Measurements from ENCODE around the gene IGFLR1.
"Not testable (repeated sequence)": the region's sequence is repeated elsewhere in the genome, so short reads cannot be mapped to it uniquely, and the experiment has no call there.

IGFLR1 gene

DNA sequence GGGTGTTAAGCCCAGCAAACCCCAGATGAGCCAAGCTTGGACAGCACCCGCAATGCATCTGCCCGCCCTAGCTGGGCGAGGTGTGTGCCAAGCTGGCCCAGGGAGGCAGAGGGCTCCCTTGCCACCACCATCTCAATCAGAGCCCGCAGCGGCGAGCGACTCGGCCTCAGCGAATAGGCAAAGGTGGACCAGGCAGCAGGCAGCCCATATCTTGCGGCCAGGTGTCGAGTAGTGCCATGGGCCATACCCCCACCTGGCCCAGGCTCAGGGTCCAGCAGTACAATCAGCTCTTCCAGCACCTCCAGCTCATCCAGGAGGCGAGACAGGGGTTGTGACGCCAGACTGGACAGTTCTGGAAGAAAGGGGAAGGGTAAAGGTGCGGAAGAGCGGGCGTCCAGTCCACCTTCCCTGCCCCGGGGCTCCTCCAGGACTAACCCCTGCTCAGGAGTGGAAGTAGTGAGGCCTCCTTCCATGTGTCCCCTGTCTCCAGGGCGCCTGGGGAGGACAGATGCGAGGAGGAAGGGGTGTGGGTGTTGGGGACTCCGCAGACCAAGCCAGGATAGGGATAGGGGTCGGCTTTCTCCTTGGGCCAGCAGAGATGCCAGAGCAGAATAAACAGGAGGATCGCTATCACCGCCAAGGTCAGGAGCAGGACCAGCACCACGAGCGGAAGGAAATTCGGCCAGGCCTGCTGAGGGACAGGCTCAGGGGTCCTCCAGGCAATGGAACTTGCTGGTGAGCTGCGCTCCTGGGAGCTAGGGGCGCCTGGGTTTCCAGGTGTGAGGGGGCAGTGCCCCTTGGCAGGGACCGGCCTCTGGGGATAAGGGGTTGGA lies 2.8 kb downstream of the IGFLR1 start:
- no peak for DNase-seq

DNA sequence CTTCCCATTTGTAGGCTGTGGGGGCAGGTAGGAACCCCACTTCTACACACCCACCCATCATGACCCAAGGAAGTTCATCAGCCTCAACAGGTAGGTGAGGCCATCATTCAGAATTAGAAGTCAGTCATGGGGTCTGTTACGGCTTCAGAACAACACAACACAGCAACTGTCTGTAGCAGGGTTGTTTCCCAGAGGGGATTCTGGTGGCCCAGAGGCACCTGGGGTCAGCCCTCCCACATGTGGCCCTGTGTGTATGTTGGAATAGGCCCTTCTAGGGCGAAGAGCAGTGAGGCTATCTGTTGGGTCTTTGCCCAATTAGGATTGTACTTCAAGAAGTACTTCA lies 3.4 kb downstream of the IGFLR1 start:
- no peak for DNase-seq

DNA sequence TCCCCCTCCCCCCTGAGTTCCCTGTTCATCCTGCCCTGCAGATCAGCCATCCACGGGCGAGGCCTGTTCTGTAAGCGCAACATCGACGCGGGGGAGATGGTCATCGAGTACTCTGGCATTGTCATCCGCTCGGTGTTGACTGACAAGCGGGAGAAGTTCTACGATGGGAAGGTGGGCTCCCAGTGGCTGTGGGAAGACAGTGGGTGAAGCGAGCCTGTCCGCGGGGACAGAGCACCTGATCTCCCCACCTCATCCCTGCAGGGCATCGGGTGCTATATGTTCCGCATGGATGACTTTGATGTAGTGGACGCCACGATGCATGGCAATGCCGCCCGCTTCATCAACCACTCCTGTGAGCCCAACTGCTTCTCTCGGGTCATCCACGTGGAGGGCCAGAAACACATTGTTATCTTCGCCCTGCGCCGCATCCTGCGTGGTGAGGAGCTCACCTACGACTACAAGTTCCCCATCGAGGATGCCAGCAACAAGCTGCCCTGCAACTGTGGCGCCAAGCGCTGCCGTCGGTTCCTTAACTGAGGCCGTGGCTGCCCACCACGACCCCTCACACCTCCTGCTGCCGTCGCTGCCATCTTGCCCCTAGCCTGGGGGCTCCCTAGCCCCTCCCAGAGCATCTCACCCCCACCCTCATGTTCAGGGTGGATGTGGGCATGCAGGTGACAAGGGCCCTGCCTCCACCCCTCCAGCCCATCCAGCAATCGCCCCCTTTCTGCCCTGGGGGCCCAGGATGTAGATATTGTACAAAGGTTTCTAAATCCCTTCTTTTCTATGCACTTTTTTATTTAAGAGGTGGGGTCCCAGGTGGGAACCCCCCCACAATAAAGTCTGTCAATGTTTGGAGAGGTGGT lies 4.0 kb downstream of the IGFLR1 start:
- no peak for DNase-seq

DNA sequence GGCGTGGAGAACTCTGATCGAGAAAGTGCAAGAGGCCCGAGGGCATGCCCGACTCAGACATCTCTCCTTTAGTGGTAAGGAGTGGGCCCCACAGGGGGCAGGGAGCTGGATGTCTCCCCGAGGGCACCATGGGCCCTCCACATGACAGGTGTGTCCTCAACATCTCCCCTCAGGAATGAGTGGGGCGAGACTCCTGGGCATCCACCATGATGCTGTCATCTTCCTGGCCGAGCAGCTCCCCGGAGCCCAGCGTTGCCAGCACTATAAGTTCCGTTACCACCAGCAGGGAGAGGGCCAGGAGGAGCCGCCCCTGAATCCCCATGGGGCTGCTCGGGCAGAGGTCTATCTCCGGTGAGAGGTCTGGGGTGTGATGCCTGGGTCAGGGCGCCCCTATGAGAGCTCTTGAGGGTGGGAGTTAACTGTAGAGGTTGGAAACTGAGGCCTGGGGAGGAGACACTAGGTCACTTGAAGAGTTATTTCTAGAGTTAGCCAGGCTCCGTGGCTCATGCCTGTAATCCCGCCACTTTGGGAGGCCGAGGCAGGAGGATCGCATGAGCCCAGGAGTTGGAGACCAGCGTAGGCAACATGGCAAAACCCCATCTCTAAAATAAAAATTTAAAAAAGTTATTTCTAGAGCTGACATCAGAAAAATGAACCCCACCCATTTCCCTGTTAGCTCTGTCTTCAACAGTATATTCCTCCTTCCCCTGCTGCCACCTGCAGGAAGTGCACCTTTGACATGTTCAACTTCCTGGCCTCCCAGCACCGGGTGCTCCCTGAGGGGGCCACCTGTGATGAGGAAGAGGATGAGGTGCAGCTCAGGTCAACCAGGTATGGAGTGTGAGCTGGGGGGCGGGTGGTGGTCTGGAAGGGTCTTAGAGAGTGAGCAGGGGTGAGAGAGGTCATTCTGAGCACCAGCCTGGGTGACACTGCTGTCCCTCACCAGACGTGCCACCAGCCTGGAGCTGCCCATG lies 5.1 kb downstream of the IGFLR1 start:
- no peak for DNase-seq

DNA sequence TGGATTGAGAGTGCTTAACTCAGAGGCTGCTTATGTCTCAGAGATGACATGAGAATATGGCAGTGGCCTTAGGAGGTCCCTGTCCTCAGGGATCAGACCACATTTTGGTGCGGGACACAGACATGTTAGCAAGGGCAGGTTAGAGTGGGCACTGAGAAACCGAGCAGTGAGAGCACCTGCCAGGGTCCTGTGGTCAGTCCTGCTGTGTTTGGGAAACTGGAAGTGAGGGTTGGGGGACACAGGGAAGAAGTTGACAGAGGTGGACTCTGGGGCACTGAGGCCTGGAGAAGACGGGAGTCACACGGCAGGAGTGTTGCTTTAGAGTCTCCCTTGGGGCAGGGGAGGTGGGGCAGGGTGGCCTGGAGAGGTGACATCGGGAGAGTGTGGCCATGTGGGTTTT lies 7.4 kb downstream of the IGFLR1 start:
- DNase-seq = no peak

DNA sequence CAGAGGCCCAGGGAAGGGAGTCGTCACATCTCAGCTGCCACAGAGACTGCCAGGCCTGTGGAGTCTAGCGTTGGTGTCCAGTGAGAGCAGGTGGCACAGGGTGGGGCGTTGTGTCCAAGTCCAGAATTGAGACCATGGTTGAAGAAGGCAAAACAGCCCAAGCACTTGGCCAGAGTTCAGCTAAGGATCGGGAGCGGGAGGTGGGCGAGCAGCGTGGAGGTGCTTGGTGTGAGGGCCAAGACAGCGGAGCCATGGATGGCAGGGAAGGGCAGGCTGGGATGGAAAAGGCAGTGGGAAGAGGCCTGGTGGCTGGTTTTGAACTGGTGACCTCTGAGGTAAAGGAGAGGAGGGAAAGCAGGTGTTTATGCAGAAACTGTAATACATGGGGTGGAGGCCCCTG lies 8.0 kb downstream of the IGFLR1 start:
- no peak for DNase-seq

DNA sequence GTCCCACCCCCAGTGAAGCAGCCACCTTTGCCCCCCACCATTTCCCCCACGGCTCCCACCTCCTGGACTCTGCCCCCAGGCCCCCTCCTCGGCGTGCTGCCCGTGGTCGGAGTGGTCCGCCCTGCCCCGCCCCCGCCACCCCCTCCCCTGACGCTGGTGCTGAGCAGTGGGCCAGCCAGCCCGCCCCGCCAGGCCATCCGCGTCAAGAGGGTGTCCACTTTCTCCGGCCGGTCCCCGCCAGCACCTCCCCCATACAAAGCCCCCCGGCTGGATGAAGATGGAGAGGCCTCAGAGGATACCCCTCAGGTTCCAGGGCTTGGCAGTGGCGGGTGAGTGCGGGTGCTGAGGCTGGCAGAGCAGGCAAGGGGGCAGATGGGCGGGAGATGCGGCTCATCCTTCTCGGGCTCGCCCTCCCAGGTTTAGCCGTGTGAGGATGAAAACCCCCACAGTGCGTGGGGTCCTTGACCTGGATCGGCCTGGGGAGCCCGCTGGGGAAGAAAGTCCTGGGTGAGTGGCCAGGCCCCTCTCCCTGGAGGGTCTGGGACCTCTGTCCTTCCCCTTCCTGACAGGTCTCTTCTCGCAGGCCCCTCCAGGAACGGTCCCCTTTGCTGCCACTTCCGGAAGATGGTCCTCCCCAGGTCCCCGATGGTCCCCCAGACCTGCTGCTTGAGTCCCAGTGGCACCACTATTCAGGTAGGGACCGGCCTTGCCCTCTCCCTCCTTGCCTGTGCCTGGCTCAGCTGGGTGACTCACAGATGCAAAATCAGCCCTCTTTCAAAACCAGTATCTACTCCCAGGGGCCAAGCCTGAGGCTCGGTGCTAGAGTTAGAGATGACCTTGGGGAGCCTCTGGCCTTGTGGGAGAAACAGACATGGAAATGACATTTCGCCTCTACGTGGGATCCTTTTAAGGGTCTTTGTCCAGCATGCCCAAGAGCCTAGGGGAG lies 8.8 kb downstream of the IGFLR1 start:
- DNase-seq = no peak

DNA sequence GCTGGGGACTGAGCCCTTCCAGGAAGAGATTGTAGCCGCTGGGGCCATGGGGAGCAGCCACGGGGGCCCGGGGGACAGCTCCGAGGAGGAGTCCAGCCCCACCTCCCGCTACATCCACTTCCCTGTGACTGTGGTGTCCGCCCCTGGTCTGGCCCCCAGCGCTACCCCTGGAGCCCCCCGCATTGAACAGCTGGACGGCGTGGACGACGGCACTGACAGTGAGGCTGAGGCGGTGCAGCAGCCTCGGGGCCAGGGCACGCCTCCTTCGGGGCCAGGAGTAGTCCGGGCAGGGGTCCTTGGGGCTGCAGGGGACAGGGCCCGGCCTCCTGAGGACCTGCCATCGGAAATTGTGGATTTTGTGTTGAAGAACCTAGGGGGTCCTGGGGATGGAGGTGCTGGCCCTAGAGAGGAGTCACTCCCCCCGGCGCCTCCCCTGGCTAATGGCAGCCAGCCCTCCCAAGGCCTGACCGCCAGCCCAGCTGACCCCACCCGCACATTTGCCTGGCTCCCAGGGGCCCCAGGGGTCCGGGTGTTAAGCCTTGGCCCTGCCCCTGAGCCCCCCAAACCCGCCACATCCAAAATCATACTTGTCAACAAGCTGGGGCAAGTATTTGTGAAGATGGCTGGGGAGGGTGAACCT lies 9.6 kb downstream of the IGFLR1 start:
- no peak for DNase-seq

DNA sequence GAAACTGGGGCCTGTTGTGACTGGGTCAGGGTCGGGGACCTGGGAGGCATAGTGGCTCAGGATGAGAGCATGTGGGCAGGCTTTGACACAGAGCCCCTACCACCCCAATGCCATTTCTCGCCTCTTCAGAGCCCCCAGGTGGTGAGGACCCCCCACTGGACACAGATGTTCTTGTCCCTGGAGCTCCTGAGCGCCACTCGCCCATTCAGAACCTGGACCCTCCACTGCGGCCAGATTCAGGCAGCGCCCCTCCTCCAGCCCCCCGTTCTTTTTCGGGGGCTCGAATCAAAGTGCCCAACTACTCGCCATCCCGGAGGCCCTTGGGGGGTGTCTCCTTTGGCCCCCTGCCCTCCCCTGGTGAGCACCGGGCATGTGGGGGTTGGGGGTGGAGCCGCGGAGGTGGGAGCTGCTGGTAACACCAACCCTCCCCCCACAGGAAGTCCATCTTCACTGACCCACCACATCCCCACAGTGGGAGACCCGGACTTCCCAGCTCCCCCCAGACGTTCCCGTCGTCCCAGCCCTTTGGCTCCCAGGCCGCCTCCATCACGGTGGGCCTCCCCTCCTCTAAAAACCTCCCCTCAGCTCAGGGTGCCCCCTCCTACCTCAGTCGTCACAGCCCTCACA lies 10.4 kb downstream of the IGFLR1 start:
- DNase-seq = no peak

DNA sequence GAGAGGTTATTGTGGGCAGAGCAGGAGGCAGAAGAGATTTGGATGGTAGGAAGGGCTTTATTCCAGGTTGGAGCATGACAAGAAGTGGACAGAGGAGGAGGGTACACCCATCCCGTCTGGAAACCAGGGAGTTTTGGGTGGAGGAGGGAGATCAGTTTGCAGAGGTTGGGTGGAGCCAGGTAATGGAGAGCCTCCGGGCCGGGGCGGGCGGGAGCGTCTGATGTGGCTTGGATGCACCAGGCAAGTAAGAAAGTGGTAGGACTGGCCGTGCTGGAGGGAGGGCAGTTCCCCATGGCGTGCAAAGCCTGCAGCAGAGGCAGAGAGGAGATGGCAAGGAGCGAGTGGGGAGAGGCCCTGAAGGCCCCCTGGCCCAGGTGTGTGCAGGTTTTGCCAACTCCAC lies 10.9 kb downstream of the IGFLR1 start:
- no peak for DNase-seq

DNA sequence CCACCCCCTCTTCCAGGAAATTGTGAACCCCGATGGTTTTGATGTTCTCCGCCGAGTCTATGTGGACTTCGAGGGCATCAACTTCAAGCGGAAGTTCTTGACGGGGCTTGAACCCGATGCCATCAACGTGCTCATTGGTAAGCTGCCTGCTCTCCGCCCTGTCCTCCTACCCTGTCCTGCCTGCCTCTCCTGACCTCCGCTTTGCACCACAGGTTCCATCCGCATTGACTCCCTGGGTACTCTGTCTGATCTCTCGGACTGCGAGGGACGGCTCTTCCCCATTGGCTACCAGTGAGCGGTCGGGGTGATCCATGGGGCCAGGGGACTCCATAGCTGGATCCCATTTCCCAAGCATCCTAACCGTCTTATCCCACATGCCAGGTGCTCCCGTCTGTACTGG lies 11.9 kb downstream of the IGFLR1 start:
- no peak for DNase-seq

DNA sequence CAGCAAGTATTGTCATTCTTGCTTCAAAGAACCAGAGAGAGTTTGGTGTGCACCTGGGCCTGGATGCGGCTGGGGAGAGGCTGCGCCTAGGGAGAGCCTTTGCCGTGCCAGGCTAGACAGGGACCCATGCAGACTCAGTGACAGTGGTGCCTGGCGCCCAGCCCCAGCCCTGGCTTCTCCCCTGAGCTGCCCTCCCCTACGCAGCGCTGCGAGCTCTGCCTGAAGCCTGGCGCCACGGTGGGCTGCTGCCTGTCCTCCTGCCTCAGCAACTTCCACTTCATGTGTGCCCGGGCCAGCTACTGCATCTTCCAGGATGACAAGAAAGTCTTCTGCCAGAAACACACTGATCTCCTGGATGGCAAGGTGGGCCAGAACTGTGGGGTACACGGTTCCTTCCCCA lies 12.5 kb downstream of the IGFLR1 start:
- no peak for DNase-seq

DNA sequence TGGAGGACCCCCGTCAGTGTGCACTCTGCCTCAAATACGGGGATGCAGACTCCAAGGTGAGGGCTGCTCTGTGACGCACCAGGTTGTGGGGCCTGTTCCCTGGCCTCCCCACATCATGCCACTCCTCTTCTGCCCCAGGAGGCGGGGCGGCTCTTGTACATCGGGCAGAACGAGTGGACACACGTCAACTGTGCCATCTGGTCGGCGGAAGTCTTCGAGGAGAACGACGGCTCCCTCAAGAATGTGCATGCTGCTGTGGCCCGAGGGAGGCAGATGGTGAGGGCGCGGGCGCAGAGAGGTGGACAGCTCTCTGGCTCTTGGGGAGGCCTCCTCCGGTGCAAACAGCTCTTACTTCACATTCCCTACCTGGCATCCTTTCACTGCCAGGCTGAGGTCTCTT lies 13.2 kb downstream of the IGFLR1 start:
- no peak for DNase-seq

DNA sequence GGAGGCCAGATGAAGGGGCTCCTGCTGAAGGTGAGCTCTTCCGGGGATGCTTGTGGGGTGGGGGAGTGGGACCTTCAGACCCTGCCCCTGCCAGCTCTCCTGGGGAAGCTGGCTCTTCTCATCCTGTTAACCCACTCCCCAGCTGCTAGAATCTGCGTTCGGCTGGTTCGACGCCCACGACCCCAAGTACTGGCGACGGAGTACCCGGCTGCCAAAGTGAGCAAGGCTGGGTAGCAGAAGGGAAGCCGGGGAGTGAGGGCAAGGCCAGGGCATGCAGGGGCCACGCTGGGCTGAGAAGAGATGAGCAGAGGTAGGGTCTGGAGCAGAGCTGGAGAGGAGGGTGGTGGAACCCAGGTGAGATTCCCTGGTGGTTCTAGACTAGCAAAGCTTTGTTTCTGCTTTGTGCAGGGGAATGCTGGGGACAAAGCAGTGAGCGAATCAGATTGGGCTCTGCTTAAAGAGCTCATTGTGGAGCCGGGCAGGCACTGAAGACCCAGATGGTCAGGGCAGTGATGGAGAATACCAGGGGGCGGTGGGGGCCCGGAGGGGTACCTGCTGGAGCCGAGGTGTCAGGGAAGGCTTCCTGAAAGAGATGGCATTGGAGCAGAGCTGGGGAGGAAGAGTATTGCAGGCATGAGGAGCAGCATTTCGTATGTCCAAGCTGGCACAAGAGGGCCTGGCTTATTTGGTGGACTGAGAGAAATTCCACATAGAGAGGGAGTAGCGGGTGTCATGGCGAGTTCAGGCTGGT lies 14.1 kb downstream of the IGFLR1 start:
- no peak for DNase-seq

DNA sequence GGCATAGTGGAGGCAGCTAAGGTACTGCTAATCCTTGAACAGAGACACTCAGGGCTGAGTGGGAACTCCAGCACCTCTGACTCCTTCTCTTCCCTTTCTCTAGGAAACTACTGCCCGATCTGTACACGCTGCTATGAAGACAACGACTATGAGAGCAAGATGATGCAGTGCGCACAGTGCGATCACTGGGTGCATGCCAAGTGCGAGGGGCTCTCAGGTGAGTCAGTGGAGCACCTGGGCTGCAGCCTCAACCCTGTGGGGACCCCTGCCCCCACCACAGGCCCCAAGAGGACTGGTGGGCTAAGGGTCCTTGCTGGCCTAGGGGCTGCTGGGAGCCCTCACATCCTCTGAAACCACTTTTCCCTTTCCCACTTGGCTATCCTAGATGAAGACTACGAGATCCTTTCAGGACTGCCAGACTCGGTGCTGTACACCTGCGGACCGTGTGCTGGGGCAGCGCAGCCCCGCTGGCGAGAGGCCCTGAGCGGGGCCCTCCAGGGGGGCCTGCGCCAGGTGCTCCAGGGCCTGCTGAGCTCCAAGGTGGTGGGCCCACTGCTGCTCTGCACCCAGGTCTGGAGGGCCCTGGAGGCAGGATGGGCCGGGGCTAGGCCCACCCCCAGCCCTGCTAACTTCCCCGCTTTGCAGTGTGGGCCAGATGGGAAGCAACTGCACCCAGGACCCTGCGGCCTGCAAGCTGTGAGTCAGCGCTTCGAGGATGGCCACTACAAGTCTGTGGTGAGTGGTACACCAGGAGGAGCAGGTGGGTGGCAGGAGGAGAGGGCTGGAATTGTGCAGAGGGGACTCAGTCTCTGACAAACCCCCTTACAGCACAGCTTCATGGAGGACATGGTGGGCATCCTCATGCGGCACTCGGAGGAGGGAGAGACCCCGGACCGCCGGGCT lies 14.9 kb downstream of the IGFLR1 start:
- DNase-seq = no peak

DNA sequence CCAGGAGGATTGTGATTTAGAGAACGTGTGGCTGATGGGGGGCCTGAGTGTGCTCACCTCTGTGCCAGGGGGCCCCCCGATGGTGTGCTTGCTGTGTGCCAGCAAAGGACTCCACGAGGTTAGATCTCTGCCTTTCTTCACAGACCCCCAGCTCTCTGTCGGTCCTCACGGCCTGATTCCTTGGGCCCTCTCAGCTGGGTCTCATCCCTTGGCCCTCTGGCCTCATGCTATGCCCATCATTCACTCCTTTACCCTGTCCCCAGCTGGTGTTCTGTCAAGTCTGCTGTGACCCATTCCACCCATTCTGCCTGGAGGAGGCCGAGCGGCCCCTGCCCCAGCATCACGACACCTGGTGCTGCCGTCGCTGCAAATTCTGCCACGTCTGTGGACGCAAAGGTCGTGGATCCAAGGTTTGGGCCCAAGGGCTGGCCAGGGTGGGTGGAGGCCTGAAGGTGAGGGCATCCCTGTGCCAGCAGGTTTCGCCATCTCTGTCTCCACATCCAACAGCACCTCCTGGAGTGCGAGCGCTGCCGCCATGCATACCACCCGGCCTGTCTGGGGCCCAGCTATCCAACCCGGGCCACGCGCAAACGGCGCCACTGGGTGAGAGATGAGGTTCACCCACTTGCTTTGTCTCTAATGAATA lies 16.9 kb downstream of the IGFLR1 start:
- no peak for DNase-seq

DNA sequence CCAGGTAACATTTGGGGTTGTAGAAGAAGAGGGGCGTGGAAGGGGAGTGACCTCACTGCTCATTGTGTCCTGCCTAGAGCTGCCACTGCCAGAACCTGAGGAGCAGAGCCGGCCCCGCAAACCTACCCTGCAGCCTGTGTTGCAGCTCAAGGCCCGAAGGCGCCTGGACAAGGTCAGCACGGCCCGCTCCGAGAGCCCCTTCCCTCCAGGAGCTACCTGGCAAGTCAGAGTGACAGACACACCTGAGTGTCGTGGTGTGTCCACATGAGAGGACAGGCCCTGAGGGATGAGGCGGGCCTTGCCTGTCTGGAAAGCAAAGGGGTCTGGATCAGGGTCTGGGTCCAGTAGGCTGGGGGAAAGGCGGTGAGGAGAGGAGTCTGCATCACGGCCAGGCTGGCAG lies 17.7 kb downstream of the IGFLR1 start:
- no peak for DNase-seq

DNA sequence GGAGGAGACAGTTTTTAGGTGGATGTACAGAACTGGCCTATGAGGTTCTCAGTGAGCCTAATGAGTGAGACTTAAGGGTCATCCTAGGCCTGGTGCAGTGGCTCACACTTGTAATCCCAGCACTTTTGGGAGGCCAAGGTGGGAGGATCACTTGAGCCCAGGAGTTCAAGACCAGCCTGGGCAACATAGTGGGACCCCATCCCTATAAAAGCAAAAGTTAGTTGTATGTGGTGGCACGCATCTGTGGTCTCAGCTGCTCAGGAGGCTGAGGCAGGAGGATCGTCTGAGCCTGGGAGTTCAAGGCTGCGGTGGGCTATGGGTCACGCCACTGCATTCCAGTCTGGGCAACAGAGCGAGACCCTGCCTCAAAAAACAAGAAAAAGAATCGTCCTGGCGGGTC lies 18.1 kb downstream of the IGFLR1 start:
- DNase-seq = not testable (repeated sequence)
